ENCODE results near the gene RANBP10. TPM values are rescaled to one million over a fixed set of nuclear protein-coding genes. Genes with fewer than 3 reads are reported as not detected.
"Not testable (repeated sequence)": the region's sequence is repeated elsewhere in the genome, so short reads cannot be mapped to it uniquely, and the experiment has no call there.

RANBP10 gene
- total RNA-seq, 2 donors from 2014 or later = 11.1 to 22.8 TPM

DNA sequence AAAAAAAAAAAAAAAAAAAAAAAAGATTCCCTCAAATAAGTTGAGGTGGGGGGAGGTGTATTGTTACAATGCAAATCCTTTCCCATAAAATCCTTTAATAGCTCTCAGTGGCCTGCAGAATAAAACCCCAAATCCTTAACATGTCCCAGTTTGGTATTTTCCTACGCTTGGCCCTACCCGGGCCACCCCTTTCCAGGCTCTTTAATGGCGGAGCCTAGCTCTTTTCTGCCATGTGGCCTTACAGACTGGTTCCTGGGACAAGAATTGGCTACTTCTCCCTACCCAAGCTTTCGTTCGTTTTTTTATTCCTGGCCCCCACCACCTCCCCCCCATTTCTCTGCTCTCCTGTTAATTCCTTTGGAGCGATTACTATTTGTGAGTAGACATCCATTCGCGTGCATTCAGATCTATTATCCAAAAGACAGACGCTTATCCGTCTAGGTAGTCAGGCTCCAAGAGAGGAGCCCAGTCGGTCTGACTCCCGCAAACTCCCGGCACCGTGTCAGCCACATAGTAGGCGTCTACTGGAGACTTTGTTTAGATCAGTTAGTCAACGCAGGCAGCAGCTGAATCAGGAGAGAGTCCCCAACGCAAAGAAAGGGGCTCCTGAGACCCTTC is 34.9 kb upstream of the RANBP10 start:
- Histone ChIP-seq H3K4me3 (peak overlapping the region; percentile 86 to 91), H3K27ac (peak overlapping the region; percentile 100), H3K27me3 (replicated peaks; ENCODE audit: insufficient read depth) (no peaks in the 10 kb centered on the region), H3K4me1 (replicated peaks) (peaks cover 15% of the 10 kb centered on the region), H3K36me3 (no peaks in the 10 kb centered on the region), H3K9me3 (no peaks in the 10 kb centered on the region)
- intact Hi-C loops (cut with DNase I) = loop anchor here (5.0 kb wide), 1 partner anchor 179 kb away; the partner anchor contains the start of genes ACD and PARD6A
- DNase-seq (ENCODE audit: low spot score) = no peak
- 47% methylated on average over 17 of the region's 17 CpGs for WGBS
- no peak for TF ChIP-seq POLR2A (IDR thresholded peaks at IDR 0.05)
- TF ChIP-seq, protein P1, sequence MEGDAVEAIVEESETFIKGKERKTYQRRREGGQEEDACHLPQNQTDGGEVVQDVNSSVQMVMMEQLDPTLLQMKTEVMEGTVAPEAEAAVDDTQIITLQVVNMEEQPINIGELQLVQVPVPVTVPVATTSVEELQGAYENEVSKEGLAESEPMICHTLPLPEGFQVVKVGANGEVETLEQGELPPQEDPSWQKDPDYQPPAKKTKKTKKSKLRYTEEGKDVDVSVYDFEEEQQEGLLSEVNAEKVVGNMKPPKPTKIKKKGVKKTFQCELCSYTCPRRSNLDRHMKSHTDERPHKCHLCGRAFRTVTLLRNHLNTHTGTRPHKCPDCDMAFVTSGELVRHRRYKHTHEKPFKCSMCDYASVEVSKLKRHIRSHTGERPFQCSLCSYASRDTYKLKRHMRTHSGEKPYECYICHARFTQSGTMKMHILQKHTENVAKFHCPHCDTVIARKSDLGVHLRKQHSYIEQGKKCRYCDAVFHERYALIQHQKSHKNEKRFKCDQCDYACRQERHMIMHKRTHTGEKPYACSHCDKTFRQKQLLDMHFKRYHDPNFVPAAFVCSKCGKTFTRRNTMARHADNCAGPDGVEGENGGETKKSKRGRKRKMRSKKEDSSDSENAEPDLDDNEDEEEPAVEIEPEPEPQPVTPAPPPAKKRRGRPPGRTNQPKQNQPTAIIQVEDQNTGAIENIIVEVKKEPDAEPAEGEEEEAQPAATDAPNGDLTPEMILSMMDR (IDR thresholded peaks at IDR 0.05) = no peak
- no peak for TF ChIP-seq POLR2AphosphoS5 (IDR thresholded peaks at IDR 0.05)

DNA sequence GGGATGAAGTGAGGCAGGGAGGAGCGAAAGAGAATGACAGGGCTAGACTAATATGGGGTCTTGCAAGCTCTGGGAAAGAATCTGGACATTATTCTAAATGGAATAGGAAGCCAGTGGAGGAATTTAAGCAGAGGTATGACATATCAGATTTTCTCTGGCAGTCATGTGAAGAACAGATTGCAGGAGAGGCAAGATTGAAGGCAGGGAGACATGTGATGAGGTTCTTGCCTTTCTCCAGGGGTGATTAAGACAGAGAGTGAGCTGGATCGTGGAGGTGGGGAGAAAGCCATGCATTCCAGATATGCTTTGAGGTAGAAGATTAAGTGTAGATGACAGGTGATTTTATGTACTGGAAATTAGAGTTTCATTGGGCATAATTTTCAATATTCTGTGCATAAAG is 31.5 kb upstream of the RANBP10 start:
- intact Hi-C loops (cut with DNase I) = no loop called here
- 85% methylated on average over 2 of the region's 2 CpGs for WGBS
- DNase-seq (ENCODE audit: low spot score) = no peak
- Histone ChIP-seq H3K4me3 (no peak overlapping the region), H3K27me3 (replicated peaks; ENCODE audit: insufficient read depth) (no peaks in the 10 kb centered on the region), H3K9me3 (no peaks in the 10 kb centered on the region), H3K4me1 (replicated peaks) (peaks cover 2% of the 10 kb centered on the region), H3K36me3 (no peaks in the 10 kb centered on the region), H3K27ac (no peak overlapping the region)
- TF ChIP-seq, protein P1 (IDR thresholded peaks at IDR 0.05) = no peak
- TF ChIP-seq POLR2AphosphoS5 (IDR thresholded peaks at IDR 0.05) = no peak
- no peak for TF ChIP-seq POLR2A (IDR thresholded peaks at IDR 0.05)

DNA sequence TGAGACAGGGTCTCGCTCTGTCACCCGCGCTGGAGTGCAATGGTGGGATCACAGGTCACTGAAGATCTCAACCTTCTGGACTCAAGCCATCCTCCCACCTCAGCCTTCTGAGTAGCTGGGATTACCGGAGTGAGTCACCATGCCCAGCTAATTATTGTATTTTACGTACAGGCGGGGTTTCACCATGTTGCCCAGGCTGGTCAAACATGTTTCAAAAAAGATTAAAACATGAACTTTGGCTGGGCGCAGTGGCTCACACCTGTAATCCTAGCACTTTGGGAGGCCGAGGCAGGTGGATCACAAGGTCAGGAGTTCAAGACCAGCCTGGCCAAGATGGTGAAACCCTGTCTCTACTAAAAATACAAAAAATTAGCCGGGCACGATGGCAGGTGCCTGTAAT is 30.8 kb upstream of the RANBP10 start:
- H3K9me3 ChIP-seq; H3K27me3 ChIP-seq (replicated peaks; ENCODE audit: insufficient read depth); DNase-seq (ENCODE audit: low spot score); H3K4me3 ChIP-seq; intact Hi-C loops (cut with DNase I); H3K27ac ChIP-seq; H3K4me1 ChIP-seq (replicated peaks); H3K36me3 ChIP-seq: not testable (repeated sequence)
- 91% methylated on average over 10 of the region's 10 CpGs for WGBS

DNA sequence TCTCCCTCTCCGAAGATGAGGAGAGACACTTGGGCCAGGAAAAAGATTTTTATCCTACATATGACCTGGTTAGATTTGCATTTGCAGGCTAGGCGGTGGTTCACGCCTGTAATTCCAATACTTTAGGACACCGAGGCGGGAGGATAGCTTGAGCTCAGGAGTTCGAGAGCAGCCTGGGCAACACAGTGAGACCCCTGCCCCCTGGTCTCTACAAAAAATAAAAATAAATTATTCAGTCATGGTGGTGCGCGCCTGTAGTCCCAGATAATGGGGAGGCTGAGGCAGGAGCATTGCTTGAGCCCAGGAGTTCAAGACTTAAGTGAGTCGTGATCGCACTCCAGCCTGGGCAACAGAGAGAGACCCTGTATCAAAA is 27.9 kb upstream of the RANBP10 start:
- intact Hi-C loops (cut with DNase I) = no loop called here
- Histone ChIP-seq H3K4me3 (peak overlapping the region; percentile 70 to 77), H3K36me3 (peaks cover 7 to 23% of the 10 kb centered on the region in 2 donors), H3K4me1 (replicated peaks) (peaks cover 4% of the 10 kb centered on the region), H3K27me3 (replicated peaks; ENCODE audit: insufficient read depth) (no peaks in the 10 kb centered on the region), H3K27ac (no peak overlapping the region), H3K9me3 (no peaks in the 10 kb centered on the region)
- no peak for TF ChIP-seq POLR2AphosphoS5 (IDR thresholded peaks at IDR 0.05)
- no peak for TF ChIP-seq POLR2A (IDR thresholded peaks at IDR 0.05)
- TF ChIP-seq, protein P1 (IDR thresholded peaks at IDR 0.05) = no peak
- no peak for DNase-seq (ENCODE audit: low spot score)
- WGBS = 77% methylated on average over 10 of the region's 10 CpGs

DNA sequence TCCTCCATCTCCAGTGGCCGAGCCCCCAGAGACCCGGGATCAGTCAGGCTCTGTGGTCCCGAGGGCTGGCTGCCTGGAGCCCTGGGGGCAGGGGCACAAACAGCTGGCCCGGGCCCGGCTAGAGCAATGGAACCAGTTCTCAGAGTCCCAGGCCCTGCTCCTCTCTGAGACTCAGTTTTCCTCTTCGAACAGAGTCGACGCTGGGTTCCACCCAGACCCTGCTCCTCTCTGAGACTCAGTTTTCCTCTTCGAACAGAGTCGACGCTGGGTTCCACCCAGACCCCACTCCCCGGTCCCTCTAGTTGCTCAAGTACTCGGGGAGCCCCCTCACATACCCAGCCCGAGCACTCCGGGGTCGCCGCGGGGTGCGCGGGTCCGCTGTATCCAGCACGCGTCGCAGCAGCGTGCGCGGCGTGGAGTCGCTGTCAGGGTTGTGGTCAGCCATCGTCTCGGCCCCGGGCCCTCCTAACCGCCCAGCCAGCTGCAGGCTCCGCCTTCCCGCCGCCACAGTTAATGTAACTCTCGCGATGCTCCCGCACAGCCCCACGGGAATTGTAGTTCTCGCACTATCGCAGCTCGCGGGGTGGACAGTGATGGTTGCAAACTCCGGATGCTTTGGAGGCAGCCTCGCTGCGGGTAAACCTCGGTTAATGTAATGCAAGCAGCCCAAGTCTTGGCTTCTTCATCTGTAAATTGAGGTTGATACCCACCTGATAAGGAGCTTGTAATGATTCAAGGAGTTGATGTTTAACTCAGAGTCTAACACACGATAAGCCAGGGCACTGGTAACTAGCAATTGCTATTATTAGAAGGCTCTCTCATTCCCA is 27.3 kb upstream of the RANBP10 start:
- Histone ChIP-seq H3K27ac (peak overlapping the region; percentile 41 to 60), H3K4me1 (replicated peaks) (peaks cover 4% of the 10 kb centered on the region), H3K4me3 (peak overlapping the region; percentile 70 to 77), H3K27me3 (replicated peaks; ENCODE audit: insufficient read depth) (no peaks in the 10 kb centered on the region), H3K9me3 (no peaks in the 10 kb centered on the region), H3K36me3 (peaks cover 7 to 28% of the 10 kb centered on the region in 2 donors)
- DNase-seq (ENCODE audit: low spot score) = peak; percentile 88
- under 1% methylated on average over 49 of the region's 49 CpGs for WGBS
- TF ChIP-seq POLR2AphosphoS5 (IDR thresholded peaks at IDR 0.05) (peak; percentile 94), POLR2A (IDR thresholded peaks at IDR 0.05) (peak; percentile 74)
- TF ChIP-seq, protein P1 (IDR thresholded peaks at IDR 0.05) = no peak
- intact Hi-C loops (cut with DNase I) = no loop called here
